HCEC 1CT (cell line): ENCODE data around the gene A3GALT2.

Experiments used
- DNase-seq: peaks from one replicate; pipeline ENCODE4 v3.0.0-alpha.2; 2017

The A3GALT2 gene

GRCh38 chr1:33268927-33269610 is 51.8 kb downstream of the A3GALT2 start:
- no peak for DNase-seq

GRCh38 chr1:33268457-33268856 is 52.4 kb downstream of the A3GALT2 start:
- DNase-seq = no peak

- no peak for DNase-seq
These were observed 53.3 kb downstream of the A3GALT2 start for GRCh38 chr1:33267468-33268205.

DNA sequence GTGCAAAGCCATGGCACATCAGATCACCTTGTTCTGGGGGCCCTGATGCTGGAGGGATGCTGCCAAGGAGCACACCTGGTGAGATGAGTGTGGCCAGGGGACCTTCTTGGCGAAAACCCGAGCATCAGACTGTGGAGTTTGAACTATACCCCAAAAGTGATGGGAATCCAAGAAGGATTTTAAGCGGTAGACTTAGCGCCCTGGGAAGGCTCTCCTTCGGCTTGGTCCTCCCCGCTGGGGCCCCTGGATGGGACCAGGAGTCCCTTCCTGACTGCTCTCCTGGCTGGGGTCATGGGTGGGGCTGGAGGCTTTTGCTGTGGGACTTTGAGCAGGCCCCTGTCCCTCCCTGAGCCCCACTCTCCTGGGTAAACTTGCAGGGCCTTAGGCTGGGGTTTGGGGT is 54.1 kb downstream of the A3GALT2 start:
- no peak for DNase-seq

GRCh38 chr1:33265780-33266605 is 54.9 kb downstream of the A3GALT2 start:
- DNase-seq = no peak

- no peak for DNase-seq
These were observed 56.9 kb downstream of the A3GALT2 start for GRCh38 chr1:33263890-33264504.

GRCh38 chr1:33261344-33261743 is 59.6 kb downstream of the A3GALT2 start:
- no peak for DNase-seq

DNA sequence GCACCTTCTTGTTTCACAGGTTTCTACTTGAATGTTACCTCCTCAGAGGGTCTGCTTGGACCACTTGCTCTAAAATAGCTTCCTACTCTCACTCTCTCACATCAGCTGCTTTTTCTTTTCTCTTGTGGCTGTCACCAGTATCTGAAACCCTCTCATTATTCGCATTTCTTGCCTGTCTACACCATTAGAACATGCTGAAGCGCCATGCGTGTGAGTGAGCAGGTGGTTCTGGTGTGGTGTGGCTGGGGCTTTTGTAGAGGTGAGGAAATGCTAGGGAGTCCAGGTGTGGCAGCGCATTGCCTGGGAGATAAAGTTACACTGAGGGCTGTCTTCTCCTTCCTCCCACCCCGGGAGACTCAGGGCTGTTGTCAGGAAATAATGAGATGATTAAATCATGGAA is 60.5 kb downstream of the A3GALT2 start:
- no peak for DNase-seq

GRCh38 chr1:33259879-33260278 is 61.0 kb downstream of the A3GALT2 start:
- DNase-seq = no peak

- DNase-seq = no peak
These were observed 62.1 kb downstream of the A3GALT2 start for GRCh38 chr1:33258788-33259274.

GRCh38 chr1:33257772-33258712 is 62.9 kb downstream of the A3GALT2 start:
- DNase-seq = no peak

- DNase-seq = no peak
These were observed 63.6 kb downstream of the A3GALT2 start for GRCh38 chr1:33257207-33257771.
